Measurements from ENCODE around the gene TRAF7. TPM values are rescaled to one million over a fixed set of nuclear protein-coding genes. Genes with fewer than 3 reads are reported as not detected.

The TRAF7 gene
- total and polyA plus RNA-seq, 2 of the 8 experiments (the other 6 are each of a cell fraction or from before 2014, with no cell fraction given), result 96.8 to 148 TPM

- no peak for TF ChIP-seq ATF2 (IDR thresholded peaks at IDR 0.05; ENCODE audit: low read length)
- no peak for TF ChIP-seq RAD21 (IDR thresholded peaks at IDR 0.05 in 1 of 2, conservative IDR thresholded peaks at IDR 0.05 in 1 of 2; ENCODE audit: low read depth in 2 of 2, low read length in 2 of 2)
- no peak for TF ChIP-seq PHF8 (conservative IDR thresholded peaks at IDR 0.05; ENCODE audit: low read depth, low read length)
- TF ChIP-seq CTCF (IDR thresholded peaks at IDR 0.05; ENCODE audit: control extremely low read depth in 1 of 3, insufficient read depth in 1 of 3, low read depth in 1 of 3, low read length in 3 of 3), result no peak
- TF ChIP-seq ZNF274 (IDR thresholded peaks at IDR 0.05; ENCODE audit: borderline replicate concordance, extremely low read depth, low read length), result no peak
Measured at GRCh38 chr16:2158262-2158638, 2.7 kb downstream of the TRAF7 start (continued).
